Measurements from ENCODE around the gene RGS3. TPM values are rescaled to one million over a fixed set of nuclear protein-coding genes. Genes with fewer than 3 reads are reported as not detected.

The RGS3 gene
- total and polyA plus RNA-seq, 5 donors = 107 to 184 (median 163) TPM

DNA sequence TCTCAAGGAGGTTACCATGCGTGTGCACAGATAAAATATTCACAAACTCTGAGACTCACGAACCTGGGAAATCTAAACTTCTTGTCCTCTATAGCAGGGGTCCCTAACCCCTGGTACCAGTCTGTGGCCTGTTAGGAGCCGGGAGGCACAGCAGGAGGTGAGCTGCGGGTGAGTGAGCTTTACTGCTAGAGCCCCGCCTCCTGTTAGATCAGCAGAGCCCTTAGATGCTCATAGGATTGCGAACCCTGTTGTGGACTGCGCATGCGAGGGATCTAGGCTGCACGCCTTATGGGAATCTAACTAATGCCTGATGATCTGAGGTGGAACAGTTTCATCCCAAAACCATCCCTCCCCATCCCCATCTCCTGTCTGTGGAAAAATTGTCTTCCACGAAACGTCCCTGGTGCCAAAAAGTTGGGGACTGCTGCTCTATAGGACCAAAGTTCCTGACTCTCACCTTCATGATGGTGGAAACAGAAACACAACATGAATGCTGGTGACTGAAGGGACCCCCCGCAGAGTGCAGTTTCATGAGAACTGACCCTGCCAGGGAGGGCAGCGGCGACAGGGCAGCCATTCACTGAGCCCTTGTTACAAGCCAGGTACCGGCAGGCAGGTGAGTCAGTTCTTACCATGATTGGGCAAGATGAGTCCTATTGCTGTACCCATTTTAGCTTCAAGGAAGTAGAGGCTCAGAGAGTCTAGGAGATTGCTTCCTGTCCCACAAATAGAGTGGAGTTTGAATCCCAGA lies 181.9 kb downstream of the RGS3 start:
- intact Hi-C loops (cut with DNase I) = no loop called here
- no peaks in the 10 kb centered on the region for H3K27me3 ChIP-seq (ENCODE audit: control insufficient read depth, insufficient read depth)
- H3K4me3 ChIP-seq (ENCODE audit: low read length) = no peak overlapping the region
- no peaks in the 10 kb centered on the region for H3K9me3 ChIP-seq (ENCODE audit: control insufficient read depth, low read length)
- no peak for DNase-seq
- no peak for ATAC-seq
- H3K27ac ChIP-seq (ENCODE audit: low read length) = no peak overlapping the region
- peaks cover 5% of the 10 kb centered on the region for H3K4me1 ChIP-seq (ENCODE audit: control insufficient read depth, insufficient read depth, low read length)
- WGBS = 93% methylated on average over 15 of the region's 15 CpGs

DNA sequence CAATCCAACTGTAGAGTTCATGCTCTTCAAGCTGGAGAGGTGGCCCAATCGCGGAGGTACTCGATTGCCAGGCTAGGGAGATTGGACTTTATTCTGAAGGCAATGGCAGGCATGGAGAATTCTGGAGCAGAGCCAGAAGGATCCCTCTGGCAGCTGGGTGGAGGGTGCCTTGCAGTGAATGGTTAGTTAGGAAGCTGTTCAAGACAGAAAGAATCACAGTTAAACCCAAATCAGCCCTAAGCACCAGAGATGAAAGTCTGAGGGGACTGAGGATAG lies 182.4 kb downstream of the RGS3 start:
- DNase-seq = no peak
- H3K27ac ChIP-seq (ENCODE audit: low read length) = no peak overlapping the region
- no peaks in the 10 kb centered on the region for H3K9me3 ChIP-seq (ENCODE audit: control insufficient read depth, low read length)
- WGBS = 94% methylated on average over 3 of the region's 3 CpGs
- H3K27me3 ChIP-seq (ENCODE audit: control insufficient read depth, insufficient read depth) = no peaks in the 10 kb centered on the region
- ATAC-seq = no peak
- H3K4me1 ChIP-seq (ENCODE audit: control insufficient read depth, insufficient read depth, low read length) = peaks cover 5% of the 10 kb centered on the region
- intact Hi-C loops (cut with DNase I) = no loop called here
- H3K4me3 ChIP-seq (ENCODE audit: low read length) = no peak overlapping the region

DNA sequence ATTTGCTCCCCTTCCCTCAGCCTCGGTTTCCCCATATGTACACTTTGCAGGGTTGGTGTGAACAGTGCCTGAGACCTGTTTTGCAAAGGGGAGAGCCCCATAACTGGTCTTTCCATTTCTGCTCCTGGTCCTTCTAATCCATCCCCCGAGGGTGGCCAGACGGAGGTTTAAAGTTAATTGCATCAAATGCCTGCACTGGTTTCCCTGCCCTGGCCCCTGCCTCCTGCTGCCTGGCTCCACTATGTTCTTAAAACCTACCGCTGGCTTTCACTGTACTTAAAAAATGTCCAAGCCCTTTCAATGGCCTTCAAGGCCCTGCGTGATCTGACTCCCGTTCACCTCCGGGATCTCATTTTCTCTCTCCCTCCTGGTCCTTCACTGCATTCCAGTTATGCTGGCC lies 183.0 kb downstream of the RGS3 start:
- Histone ChIP-seq H3K27ac (ENCODE audit: low read length) (no peak overlapping the region), H3K9me3 (ENCODE audit: control insufficient read depth, low read length) (no peaks in the 10 kb centered on the region), H3K4me1 (ENCODE audit: control insufficient read depth, insufficient read depth, low read length) (peaks cover 5% of the 10 kb centered on the region), H3K4me3 (ENCODE audit: low read length) (no peak overlapping the region), H3K27me3 (ENCODE audit: control insufficient read depth, insufficient read depth) (no peaks in the 10 kb centered on the region)
- intact Hi-C loops (cut with DNase I) = no loop called here
- no peak for DNase-seq
- no peak for ATAC-seq
- WGBS = 90% methylated on average over 7 of the region's 7 CpGs

Other genes starting within 250 kb of the RGS3 start
- gene FKBP15, start 242.4 kb upstream of the RGS3 start, total RNA-seq = 10 to 100 TPM; 19.5 to 21.2 (median 20.1) TPM
- gene FKBP15, start 242.4 kb upstream of the RGS3 start, polyA plus RNA-seq = 11.0 TPM
- 10 to 100 TPM; 11.4 to 20.7 (median 13.7) TPM for gene SLC31A1, start 242.2 kb upstream of the RGS3 start, total RNA-seq
- gene SLC31A1, start 242.2 kb upstream of the RGS3 start, polyA plus RNA-seq = 6.0 TPM
- 10 to 100 TPM; 29.0 to 39.1 (median 37.0) TPM for gene CDC26, start 188.2 kb upstream of the RGS3 start, total RNA-seq
- 50.0 TPM for gene CDC26, start 188.2 kb upstream of the RGS3 start, polyA plus RNA-seq
- 10 to 100 TPM; 10.0 to 12.8 (median 10.7) TPM for gene PRPF4, start 188.1 kb upstream of the RGS3 start, total RNA-seq
- gene PRPF4, start 188.1 kb upstream of the RGS3 start, polyA plus RNA-seq = 7.0 TPM
- gene RNF183, start 160.4 kb upstream of the RGS3 start, total RNA-seq = not detected
- gene RNF183, start 160.4 kb upstream of the RGS3 start, polyA plus RNA-seq = not detected
- 10 to 100 TPM in 1 of 4 donors, 1 to 10 TPM in 3; 7.4 to 10.1 (median 8.5) TPM for gene WDR31, start 123.5 kb upstream of the RGS3 start, total RNA-seq
- gene WDR31, start 123.5 kb upstream of the RGS3 start, polyA plus RNA-seq = 5.4 TPM
- gene BSPRY, start 114.2 kb upstream of the RGS3 start, total RNA-seq = 1 to 10 TPM in 3 of 4 donors, under 1 TPM in 1; 0.21 to 2.3 (median 1.6) TPM
- 1.4 TPM for gene BSPRY, start 114.2 kb upstream of the RGS3 start, polyA plus RNA-seq
- 10 to 100 TPM; 11.0 to 20.0 (median 15.9) TPM for gene HDHD3, start 86.7 kb upstream of the RGS3 start, total RNA-seq
- gene HDHD3, start 86.7 kb upstream of the RGS3 start, polyA plus RNA-seq = 19.6 TPM
- 10 to 100 TPM; 29.9 to 43.6 (median 42.1) TPM for gene ALAD, start 62.4 kb upstream of the RGS3 start, total RNA-seq
- 39.5 TPM for gene ALAD, start 62.4 kb upstream of the RGS3 start, polyA plus RNA-seq
- 10 to 100 TPM; 19.7 to 22.4 (median 20.5) TPM for gene POLE3, start 53.1 kb upstream of the RGS3 start, total RNA-seq
- 18.0 TPM for gene POLE3, start 53.1 kb upstream of the RGS3 start, polyA plus RNA-seq
- gene C9orf43, start 53.0 kb upstream of the RGS3 start, total RNA-seq = under 1 TPM; 0.20 to 0.47 (median 0.20) TPM
- 0.23 TPM for gene C9orf43, start 53.0 kb upstream of the RGS3 start, polyA plus RNA-seq